ENCODE data around the gene GLB1L2. TPM values are rescaled to one million over a fixed set of nuclear protein-coding genes. Genes with fewer than 3 reads are reported as not detected.
A peak's percentile ranks its signal among the peaks of the same experiment; 100 is the strongest.

GLB1L2 gene
- total and polyA plus RNA-seq, 4 donors, result 2.0 to 14.1 (median 11.9) TPM

DNA sequence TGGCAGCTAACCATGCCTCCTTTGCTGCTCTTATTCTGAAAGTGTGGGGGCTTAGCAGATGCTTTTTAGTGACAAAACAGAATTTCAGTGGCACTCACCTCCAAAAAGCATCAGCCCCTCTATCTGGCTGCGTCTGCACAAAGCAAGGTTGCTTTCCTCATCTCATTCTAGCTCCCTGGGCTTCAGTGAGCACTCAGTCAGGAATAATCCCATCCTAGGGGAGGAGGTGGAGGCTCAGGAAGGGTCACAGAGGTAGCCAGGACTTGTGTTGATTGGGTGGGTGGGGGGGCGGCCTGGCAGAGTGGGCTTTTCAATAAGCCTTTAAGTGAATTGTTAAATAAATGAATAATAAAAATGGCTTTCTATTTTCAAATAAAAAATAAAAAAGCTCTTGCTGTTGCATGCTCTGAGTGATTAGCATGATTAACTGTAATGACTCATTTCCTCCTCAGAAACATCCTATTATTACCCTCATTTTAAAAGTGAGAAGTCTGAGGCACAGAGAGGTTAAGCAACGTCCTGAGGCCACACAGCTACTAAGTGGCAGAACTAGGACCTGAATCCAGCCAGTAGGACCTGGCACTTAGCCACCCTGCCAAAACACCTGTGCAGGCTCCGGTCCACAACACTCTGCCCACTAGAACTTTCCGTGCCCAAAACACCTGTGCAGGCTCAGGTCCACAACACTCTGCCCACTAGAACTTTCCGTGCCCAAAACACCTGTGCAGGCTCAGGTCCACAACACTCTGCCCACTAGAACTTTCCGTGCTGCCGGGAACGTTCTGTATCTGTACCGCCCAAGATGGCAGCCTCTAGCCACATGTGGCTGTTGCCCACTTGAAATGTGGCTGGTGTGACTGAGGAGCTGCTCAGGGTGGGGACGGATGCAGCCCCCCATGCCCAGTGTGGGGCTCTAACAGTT lies 74.7 kb downstream of the GLB1L2 start:
- Histone ChIP-seq H3K27ac (ENCODE audit: low read depth, low read length) (no peak overlapping the region), H3K4me1 (ENCODE audit: control insufficient read depth, insufficient read depth, low read length) (peaks cover 52% of the 10 kb centered on the region), H3K9me3 (ENCODE audit: control insufficient read depth, insufficient read depth, low read length) (no peaks in the 10 kb centered on the region), H3K36me3 (ENCODE audit: control insufficient read depth, insufficient read depth, low read length) (peaks cover 48% of the 10 kb centered on the region), H3K27me3 (ENCODE audit: control insufficient read depth, insufficient read depth, low read length) (peaks cover 3% of the 10 kb centered on the region), H3K4me3 (ENCODE audit: low read depth, low read length) (no peak overlapping the region)
- WGBS (ENCODE audit: insufficient coverage), result 89% methylated on average over 8 of the region's 11 CpGs
- DNase-seq (ENCODE audit: low read depth in 4 of 6, low spot score in 6 of 6), result no peak

DNA sequence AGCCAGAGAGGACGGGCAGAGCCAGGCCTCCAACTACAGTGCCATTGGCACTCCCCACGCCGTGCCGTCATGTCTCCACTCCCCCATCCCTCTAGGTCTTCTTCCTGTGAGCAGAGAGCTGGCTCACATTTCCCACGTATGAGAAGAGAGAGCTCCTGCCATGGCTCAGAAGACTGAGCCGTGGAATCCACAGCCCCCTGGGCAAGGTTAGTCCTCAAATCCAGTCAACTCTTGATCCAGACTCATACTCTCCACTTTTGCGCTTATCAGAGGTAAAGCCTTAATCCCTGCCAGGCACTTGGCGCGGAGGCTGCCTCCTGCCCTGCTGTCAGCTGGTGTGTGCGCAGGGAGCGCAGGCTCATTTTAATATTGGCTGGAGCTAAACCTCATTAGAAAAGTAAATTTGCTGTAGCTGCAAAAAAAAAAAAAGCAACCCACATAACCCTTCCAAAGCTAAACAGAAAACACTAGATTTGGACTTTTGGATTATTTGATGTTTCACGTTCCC lies 75.6 kb downstream of the GLB1L2 start:
- H3K4me3 ChIP-seq (ENCODE audit: low read depth, low read length), result no peak overlapping the region
- WGBS (ENCODE audit: insufficient coverage), result 54% methylated on average over 4 of the region's 12 CpGs
- H3K9me3 ChIP-seq (ENCODE audit: control insufficient read depth, insufficient read depth, low read length), result no peaks in the 10 kb centered on the region
- H3K27ac ChIP-seq (ENCODE audit: low read depth, low read length), result no peak overlapping the region
- peaks cover 42% of the 10 kb centered on the region for H3K36me3 ChIP-seq (ENCODE audit: control insufficient read depth, insufficient read depth, low read length)
- peaks cover 53% of the 10 kb centered on the region for H3K4me1 ChIP-seq (ENCODE audit: control insufficient read depth, insufficient read depth, low read length)
- DNase-seq (ENCODE audit: low read depth in 4 of 6, low spot score in 6 of 6), result peak in 2 of 6 donors; percentile 81 to 88
- H3K27me3 ChIP-seq (ENCODE audit: control insufficient read depth, insufficient read depth, low read length), result peaks cover 3% of the 10 kb centered on the region

- Histone ChIP-seq H3K4me3 (ENCODE audit: low read depth, low read length) (no peak overlapping the region), H3K27ac (ENCODE audit: low read depth, low read length) (no peak overlapping the region), H3K4me1 (ENCODE audit: control insufficient read depth, insufficient read depth, low read length) (peaks cover 58% of the 10 kb centered on the region)
Observed at GRCh38 chr11:134407923-134408322, 76.1 kb downstream of the GLB1L2 start.

DNA sequence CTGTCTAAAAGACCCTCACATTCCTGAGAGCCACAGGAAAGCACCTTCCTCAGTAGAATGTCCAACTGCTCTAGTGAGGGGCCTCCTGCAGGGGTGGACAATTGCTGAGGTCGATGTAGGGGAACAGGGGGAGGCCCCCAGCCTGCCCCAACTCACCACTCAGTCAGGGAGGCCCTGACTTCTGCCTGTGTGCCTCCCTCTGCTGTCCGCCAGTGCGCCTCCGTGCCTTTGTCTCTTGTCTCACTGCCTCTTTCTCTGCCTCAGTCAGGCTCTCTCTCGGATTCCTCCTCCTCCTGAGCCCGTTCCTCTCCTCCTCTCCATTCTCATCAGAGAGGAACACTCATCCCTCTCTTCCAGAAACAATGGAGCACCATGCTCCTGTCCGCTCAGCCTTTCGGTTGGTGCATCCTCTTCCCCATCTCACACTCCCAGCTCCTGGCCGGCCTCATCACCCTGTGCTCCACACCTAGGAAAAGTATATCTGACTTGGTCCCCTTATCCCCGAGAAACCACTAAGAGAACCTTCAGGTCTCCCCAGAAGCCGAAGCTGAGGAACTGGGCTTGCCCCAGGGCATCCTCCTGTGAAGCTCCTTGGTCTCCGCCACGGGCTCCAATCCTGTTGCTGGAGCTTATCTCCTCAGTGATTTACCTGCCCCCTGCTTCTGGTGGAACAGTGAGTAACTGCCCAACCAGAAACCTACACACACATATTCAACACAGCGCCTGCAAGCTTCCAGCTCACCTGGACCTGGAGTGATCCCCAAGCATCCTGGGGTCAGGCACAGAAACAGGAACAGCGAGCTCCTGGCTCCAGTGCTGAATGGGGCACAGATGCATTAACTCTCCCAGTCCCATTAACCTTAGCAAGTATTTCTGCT lies 78.0 kb downstream of the GLB1L2 start:
- Histone ChIP-seq H3K4me3 (ENCODE audit: low read depth, low read length) (peak overlapping the region; percentile 58), H3K9me3 (ENCODE audit: control insufficient read depth, insufficient read depth, low read length) (no peaks in the 10 kb centered on the region), H3K36me3 (ENCODE audit: control insufficient read depth, insufficient read depth, low read length) (peaks cover 29% of the 10 kb centered on the region), H3K4me1 (ENCODE audit: control insufficient read depth, insufficient read depth, low read length) (peaks cover 77% of the 10 kb centered on the region), H3K27ac (ENCODE audit: low read depth, low read length) (no peak overlapping the region), H3K27me3 (ENCODE audit: control insufficient read depth, insufficient read depth, low read length) (peaks cover 3% of the 10 kb centered on the region)
- peak in 2 of 6 donors; percentile 46 to 56 for DNase-seq (ENCODE audit: low read depth in 4 of 6, low spot score in 6 of 6)
- 52% methylated on average over 14 of the region's 15 CpGs for WGBS (ENCODE audit: insufficient coverage)

More at GRCh38 chr11:134407923-134408322, 76.1 kb downstream of the GLB1L2 start:
- WGBS (ENCODE audit: insufficient coverage), result 66% methylated on average over 3 of the region's 8 CpGs
- no peaks in the 10 kb centered on the region for H3K9me3 ChIP-seq (ENCODE audit: control insufficient read depth, insufficient read depth, low read length)
- peaks cover 39% of the 10 kb centered on the region for H3K36me3 ChIP-seq (ENCODE audit: control insufficient read depth, insufficient read depth, low read length)
- H3K27me3 ChIP-seq (ENCODE audit: control insufficient read depth, insufficient read depth, low read length), result peaks cover 3% of the 10 kb centered on the region
- no peak for DNase-seq (ENCODE audit: low read depth in 4 of 6, low spot score in 6 of 6)

- WGBS (ENCODE audit: insufficient coverage), result 92% methylated on average over 2 of the region's 5 CpGs
- H3K4me1 ChIP-seq (ENCODE audit: control insufficient read depth, insufficient read depth, low read length), result peaks cover 83% of the 10 kb centered on the region
- H3K27me3 ChIP-seq (ENCODE audit: control insufficient read depth, insufficient read depth, low read length), result peaks cover 3% of the 10 kb centered on the region
- peaks cover 19% of the 10 kb centered on the region for H3K36me3 ChIP-seq (ENCODE audit: control insufficient read depth, insufficient read depth, low read length)
- no peaks in the 10 kb centered on the region for H3K9me3 ChIP-seq (ENCODE audit: control insufficient read depth, insufficient read depth, low read length)
- peak in 2 of 6 donors; percentile 21 to 26 for DNase-seq (ENCODE audit: low read depth in 4 of 6, low spot score in 6 of 6)
- H3K4me3 ChIP-seq (ENCODE audit: low read depth, low read length), result peak overlapping the region; percentile 58
- peak overlapping the region; percentile 57 for H3K27ac ChIP-seq (ENCODE audit: low read depth, low read length)
Observed at GRCh38 chr11:134410766-134411165, 79.0 kb downstream of the GLB1L2 start.

DNA sequence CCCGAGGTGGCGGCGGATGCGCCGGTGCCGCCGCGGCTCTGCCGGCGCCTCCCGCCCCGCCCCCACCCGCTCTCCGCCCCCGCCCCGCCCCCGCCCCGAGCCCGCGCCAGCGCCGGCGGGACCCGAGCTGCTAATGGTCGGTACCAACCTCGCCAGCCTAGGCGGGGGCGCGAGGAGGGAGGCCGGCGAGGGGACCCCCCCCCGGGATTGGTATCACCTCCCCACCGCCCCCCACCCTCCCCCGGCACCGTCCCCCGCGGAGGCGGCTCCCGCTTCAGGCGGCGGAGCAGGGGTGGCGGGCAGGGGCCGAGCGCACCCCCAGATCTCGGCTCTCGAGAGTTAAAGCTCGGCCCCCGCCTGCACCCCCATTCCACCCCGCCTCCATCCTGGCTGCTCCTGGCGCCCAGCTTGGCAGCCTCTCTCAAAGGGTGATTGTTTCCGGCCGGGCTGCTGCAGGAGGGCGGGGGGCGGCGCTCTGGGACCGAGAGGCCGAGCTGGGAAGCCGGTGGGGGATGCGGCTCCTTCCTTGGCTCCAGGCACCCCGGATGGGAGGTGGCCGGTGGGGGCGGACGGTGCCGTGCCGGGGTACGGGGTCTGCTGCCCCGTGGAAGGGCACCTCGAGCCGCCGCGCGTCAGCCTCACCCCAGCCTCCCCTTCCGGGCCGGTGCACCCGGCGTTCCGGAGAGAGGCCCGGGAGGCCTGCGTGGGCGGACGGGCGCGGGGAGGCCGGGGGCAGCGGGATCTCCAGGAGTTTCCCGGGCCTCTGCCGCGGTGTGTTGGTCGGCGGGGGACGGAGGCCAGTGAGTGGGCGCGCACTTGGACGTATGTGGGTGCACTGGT lies 80.6 kb downstream of the GLB1L2 start, which contains the start of gene B3GAT1:
Gene B3GAT1, minus strand, starts transcription at position 40 of the 840 bp plus-strand sequence. CDS start 24,583 bp downstream, outside the sequence.
- Histone ChIP-seq H3K27ac (ENCODE audit: low read depth, low read length) (peak within 1 kb of the TSS; percentile 57), H3K27me3 (ENCODE audit: control insufficient read depth, insufficient read depth, low read length) (peaks cover 3% of the 10 kb centered on the region), H3K36me3 (ENCODE audit: control insufficient read depth, insufficient read depth, low read length) (peaks cover 9% of the 10 kb centered on the region), H3K9me3 (ENCODE audit: control insufficient read depth, insufficient read depth, low read length) (no peaks in the 10 kb centered on the region), H3K4me3 (ENCODE audit: low read depth, low read length) (peak within 1 kb of the TSS; percentile 58), H3K4me1 (ENCODE audit: control insufficient read depth, insufficient read depth, low read length) (peaks cover 71% of the 10 kb centered on the region)
- WGBS (ENCODE audit: insufficient coverage), result under 1% methylated on average over 55 of the region's 94 CpGs
- peak in 5 of 6 donors; percentile 74 to 94 (median 83) for DNase-seq (ENCODE audit: low read depth in 4 of 6, low spot score in 6 of 6)

DNA sequence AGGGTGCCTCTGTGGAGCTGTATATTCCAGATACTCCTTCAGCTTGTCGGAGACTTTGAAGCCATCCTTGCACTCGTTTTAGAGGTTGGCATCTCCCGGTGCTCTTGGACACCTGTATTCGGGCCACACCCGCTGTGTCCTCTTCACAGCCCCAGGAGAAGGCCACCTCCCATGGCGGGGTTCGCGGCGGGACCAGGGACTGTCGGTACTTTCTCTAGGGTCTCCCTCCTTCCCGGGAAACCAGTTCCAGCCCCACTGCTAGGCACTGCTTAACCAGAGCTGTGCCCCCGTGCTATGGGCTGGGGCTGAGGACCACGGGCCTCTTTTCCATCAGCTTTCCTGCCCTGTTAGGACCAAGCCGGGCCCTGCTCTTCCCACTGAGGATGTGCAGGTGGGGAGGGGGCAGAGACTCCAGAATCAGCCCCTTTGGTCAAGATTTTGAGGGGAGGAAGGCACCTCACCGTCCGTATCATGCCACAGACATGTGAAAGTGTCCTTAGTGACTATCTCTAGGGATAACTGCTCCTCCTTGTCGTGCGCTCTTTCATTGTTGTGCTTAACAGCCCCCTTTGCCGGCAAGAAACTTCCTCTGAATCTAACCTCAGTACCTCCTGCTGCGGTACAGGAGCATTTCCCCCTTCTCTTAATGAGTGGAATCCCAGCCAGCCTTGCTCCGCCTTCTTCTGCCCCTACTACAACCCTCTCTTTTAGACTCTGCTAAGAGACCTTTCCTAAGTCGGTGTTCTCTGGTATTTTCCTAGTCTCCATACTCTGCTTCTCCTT lies 81.4 kb downstream of the GLB1L2 start:
- Histone ChIP-seq H3K27ac (ENCODE audit: low read depth, low read length) (peak overlapping the region; percentile 45), H3K27me3 (ENCODE audit: control insufficient read depth, insufficient read depth, low read length) (peaks cover 3% of the 10 kb centered on the region)

More for the DNA sequence above, 81.4 kb downstream of the GLB1L2 start:
- 8% methylated on average over 21 of the region's 22 CpGs for WGBS (ENCODE audit: insufficient coverage)
- Histone ChIP-seq H3K36me3 (ENCODE audit: control insufficient read depth, insufficient read depth, low read length) (peaks cover 9% of the 10 kb centered on the region), H3K4me1 (ENCODE audit: control insufficient read depth, insufficient read depth, low read length) (peaks cover 64% of the 10 kb centered on the region), H3K9me3 (ENCODE audit: control insufficient read depth, insufficient read depth, low read length) (no peaks in the 10 kb centered on the region), H3K4me3 (ENCODE audit: low read depth, low read length) (peak overlapping the region; percentile 40)
- peak in 2 of 6 donors; percentile 26 to 59 for DNase-seq (ENCODE audit: low read depth in 4 of 6, low spot score in 6 of 6)
